Brain microvascular endothelial cell (primary cell): Measurements from ENCODE around the gene IP6K1.

Source experiments
- DNase-seq: peaks from one replicate; pipeline ENCODE4 v3.0.0-alpha.2; 2020
- H3K27ac ChIP-seq: fragments of 250-450 bp; sonication (Bioruptor Pico); 2 replicates; pipeline ENCODE4 v1.5.1; 2020; ENCODE audit warnings: mild to moderate bottlenecking, moderate library complexity
- H3K27me3 ChIP-seq: fragments of 250-450 bp; sonication (Bioruptor Pico); replicated peaks from 2 replicates; pipeline ENCODE4 v1.5.1; 2020; ENCODE audit warnings: mild to moderate bottlenecking
- H3K36me3 ChIP-seq: fragments of 250-450 bp; sonication (Bioruptor Pico); replicated peaks from 2 replicates; pipeline ENCODE4 v1.5.1; 2020; ENCODE audit warnings: mild to moderate bottlenecking
- H3K4me3 ChIP-seq: 2 replicates; pipeline ENCODE4 v1.5.1; 2011; ENCODE audit warnings: low read depth, mild to moderate bottlenecking, control low read depth, low read length, moderate library complexity
- in situ Hi-C: cut with HindIII; loops from 2 replicates; pipeline ENCODE4 v1.10.0; 2017; ENCODE audit warnings: low sequenced_read_pairs, low pct_ligation_motif_present
- TF ChIP-seq, protein P1 (sequence below): IDR thresholded peaks from 2 replicates; pipeline ENCODE4 v1.5.1; 2011; ENCODE audit warnings: low read depth, mild to moderate bottlenecking, moderate library complexity, low read length, control low read depth, inconsistent platforms; ENCODE audit errors: missing control alignments

Gene IP6K1

DNA sequence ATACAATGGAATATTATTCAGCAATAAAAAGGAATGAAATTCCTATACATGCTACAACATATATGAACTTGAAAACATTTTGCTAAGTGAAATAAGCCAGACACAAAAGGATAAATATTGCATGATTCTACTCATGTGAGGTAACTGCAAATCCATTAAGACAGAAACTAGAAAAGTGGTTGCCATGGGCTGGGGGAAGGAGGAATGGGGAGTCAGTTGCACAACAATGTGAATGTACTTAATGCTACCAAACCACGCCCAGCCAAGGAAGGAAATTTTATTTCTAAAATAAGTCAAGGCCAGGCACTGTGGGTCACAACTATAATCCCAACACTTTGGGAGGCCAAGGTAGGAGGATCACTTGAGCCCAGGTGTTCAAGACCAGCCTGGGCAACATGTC, 52.8 kb downstream of the IP6K1 start:
- peaks cover 31% of the 10 kb centered on the region for H3K36me3 ChIP-seq
- TF ChIP-seq, protein P1, sequence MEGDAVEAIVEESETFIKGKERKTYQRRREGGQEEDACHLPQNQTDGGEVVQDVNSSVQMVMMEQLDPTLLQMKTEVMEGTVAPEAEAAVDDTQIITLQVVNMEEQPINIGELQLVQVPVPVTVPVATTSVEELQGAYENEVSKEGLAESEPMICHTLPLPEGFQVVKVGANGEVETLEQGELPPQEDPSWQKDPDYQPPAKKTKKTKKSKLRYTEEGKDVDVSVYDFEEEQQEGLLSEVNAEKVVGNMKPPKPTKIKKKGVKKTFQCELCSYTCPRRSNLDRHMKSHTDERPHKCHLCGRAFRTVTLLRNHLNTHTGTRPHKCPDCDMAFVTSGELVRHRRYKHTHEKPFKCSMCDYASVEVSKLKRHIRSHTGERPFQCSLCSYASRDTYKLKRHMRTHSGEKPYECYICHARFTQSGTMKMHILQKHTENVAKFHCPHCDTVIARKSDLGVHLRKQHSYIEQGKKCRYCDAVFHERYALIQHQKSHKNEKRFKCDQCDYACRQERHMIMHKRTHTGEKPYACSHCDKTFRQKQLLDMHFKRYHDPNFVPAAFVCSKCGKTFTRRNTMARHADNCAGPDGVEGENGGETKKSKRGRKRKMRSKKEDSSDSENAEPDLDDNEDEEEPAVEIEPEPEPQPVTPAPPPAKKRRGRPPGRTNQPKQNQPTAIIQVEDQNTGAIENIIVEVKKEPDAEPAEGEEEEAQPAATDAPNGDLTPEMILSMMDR, result no peak
- H3K4me3 ChIP-seq, result no peak overlapping the region
- no peak overlapping the region for H3K27ac ChIP-seq
- DNase-seq, result no peak
- in situ Hi-C loops, result no loop called here
- H3K27me3 ChIP-seq, result no peaks in the 10 kb centered on the region

DNA sequence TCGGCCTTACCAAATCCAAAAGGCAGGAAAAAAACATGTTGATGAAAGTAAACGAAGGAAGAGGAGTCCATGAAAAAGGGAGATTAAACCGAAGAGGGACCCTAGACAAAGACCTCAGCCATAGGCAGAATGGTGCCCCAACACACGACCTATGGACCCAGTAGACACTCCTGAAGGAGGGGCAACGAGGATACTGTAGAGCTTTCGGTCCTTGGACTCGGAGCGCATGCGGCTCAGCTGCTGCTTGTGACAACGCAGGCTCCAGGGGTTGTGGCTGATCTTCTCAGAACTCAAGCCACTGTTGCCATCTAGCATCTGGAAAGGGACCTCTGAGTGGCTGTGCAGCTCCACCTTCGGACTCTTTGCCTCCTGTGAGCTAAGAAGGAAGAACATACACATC, 53.7 kb downstream of the IP6K1 start:
- no peak for DNase-seq
- in situ Hi-C loops, result no loop called here
- Histone ChIP-seq H3K36me3 (peaks cover 27% of the 10 kb centered on the region), H3K4me3 (no peak overlapping the region), H3K27me3 (no peaks in the 10 kb centered on the region), H3K27ac (no peak overlapping the region)
- TF ChIP-seq, protein P1, result no peak

DNA sequence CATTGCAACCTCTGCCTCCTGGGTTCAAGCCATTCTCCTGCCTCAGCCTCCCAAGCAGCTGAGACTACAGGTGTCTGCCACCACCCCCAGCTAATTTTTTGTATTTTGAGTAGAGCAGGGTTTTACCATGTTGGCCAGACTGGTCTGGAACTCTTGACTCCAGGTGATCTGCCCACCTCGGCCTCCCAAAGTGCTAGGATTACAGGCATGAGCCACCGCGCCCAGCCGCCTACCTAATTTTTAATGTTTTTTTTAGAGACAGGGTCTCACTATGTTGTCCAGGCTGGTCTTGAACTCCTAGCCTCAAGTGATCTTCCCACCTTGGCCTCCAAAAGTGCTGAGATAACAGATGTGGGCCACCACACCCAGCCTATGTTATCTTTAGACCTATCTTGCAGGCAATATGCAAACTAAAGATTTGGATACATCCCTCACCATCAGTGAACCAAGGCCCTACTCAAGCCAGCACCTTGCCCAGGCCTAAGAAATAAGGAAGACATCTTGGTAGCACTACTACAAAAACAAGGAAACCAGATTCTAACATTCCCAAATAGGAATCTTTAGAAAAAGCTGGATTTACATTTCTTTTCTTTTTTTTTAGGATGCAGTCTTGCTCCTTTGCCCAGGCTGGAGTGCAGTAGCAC, 56.3 kb downstream of the IP6K1 start:
- Histone ChIP-seq H3K4me3 (no peak overlapping the region), H3K27ac (no peak overlapping the region), H3K27me3 (no peaks in the 10 kb centered on the region), H3K36me3 (peaks cover 27% of the 10 kb centered on the region)
- no peak for DNase-seq
- TF ChIP-seq, protein P1, result no peak
- in situ Hi-C loops, result no loop called here

DNA sequence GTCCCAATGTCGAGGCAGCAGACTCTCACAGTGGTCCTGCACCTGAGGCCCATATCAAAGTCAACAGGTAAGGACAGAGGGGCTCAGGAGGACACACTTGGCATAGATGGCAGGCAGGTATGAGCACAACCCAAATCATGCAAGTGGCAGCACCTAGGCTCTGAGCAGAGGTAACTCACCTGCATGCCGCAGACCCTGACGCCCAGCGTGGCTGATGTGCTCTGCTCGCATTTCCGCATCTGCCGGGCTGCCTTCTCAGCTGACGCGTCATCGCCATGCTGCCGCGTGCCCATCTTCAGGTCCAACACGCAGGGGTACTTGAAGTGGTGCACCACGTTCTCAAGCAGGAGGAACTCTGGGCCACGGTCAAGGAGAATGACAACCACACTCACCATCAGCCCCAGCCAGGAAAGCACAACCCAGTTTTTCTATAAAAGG, 58.4 kb downstream of the IP6K1 start:
- Histone ChIP-seq H3K27me3 (no peaks in the 10 kb centered on the region), H3K4me3 (no peak overlapping the region), H3K36me3 (peaks cover 27% of the 10 kb centered on the region), H3K27ac (no peak overlapping the region)
- no peak for DNase-seq
- TF ChIP-seq, protein P1, result no peak
- in situ Hi-C loops, result no loop called here

DNA sequence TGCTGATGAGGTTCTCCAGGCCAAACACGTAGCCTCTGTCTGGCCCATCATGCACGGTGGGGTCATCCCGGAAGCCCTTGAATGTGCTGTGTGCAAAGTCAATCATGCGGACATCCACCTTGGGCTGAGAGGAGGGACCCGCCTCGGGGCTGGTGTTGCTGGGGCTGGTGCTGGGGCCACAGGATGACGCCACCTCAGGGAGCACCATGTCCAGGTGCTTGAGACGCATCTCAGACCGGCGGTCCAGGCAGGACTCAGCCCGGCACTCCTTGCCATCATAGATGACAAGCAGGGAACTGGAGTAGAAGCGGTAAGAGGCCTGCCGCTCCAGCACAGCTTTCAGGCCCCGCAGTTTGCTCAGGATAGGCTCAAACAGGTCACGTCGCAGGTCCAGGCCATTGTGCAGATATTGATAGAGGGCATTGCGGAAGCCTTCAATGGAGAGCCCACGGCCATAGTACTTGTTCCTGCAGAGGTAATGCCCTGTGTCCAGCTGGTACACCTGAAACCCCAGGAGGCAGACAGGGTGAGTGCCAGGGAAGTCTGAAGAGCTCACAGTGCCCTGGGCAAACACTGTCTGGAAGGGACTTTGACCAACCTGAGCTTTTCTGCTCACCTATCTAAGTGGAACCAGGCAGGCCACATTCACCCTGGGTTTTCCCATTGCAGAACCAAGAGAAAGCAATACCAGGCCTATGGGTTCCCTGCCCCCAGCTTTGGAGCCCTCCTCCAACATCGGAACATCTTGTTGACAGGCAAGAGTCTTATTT, 59.0 kb downstream of the IP6K1 start:
- no peak for DNase-seq
- TF ChIP-seq, protein P1, result no peak
- in situ Hi-C loops, result no loop called here
- H3K27me3 ChIP-seq, result no peaks in the 10 kb centered on the region
- no peak overlapping the region for H3K27ac ChIP-seq
- H3K4me3 ChIP-seq, result no peak overlapping the region
- H3K36me3 ChIP-seq, result peaks cover 31% of the 10 kb centered on the region
